Nephron progenitor cell (in vitro differentiated cells): ENCODE measurements around the gene NDUFAF5.
A peak's percentile ranks its signal among the peaks of the same experiment; 100 is the strongest.

Experiments used
- DNase-seq: peaks from one replicate; pipeline ENCODE4 v3.0.0; 2021
- H3K27ac Mint-ChIP-seq: 2 replicates; pipeline ENCODE4 v1.8.0; 2021; ENCODE audit warnings: mild to moderate bottlenecking, moderate library complexity, mixed read lengths
- H3K27me3 Mint-ChIP-seq: 2 replicates; pipeline ENCODE4 v1.8.0; 2021; ENCODE audit warnings: mild to moderate bottlenecking, low read depth, mixed read lengths; ENCODE audit not compliant: poor library complexity
- H3K36me3 Mint-ChIP-seq: 2 replicates; pipeline ENCODE4 v1.8.0; 2021; ENCODE audit warnings: low read depth, mixed read lengths
- H3K4me1 Mint-ChIP-seq: 2 replicates; pipeline ENCODE4 v1.8.0; 2021; ENCODE audit warnings: mixed read lengths
- H3K4me3 Mint-ChIP-seq: 2 replicates; pipeline ENCODE4 v1.8.0; 2021; ENCODE audit warnings: mild to moderate bottlenecking, moderate library complexity, mixed read lengths
- H3K9me3 Mint-ChIP-seq: 2 replicates; pipeline ENCODE4 v1.8.0; 2021; ENCODE audit warnings: mild to moderate bottlenecking, moderate library complexity, mixed read lengths
- TF ChIP-seq, protein P1 (sequence below): fragments of 200-600 bp; sonication (generic); IDR thresholded peaks from 2 replicates; pipeline ENCODE4 v1.5.0; 2021; ENCODE audit warnings: antibody characterized with exemption

NDUFAF5 gene

GRCh38 chr20:13809855-13810254 is 25.0 kb downstream of the NDUFAF5 start:
- no peaks in the 10 kb centered on the region for H3K27me3 Mint-ChIP-seq
- DNase-seq: no peak
- H3K4me1 Mint-ChIP-seq: no peaks in the 10 kb centered on the region
- no peak overlapping the region for H3K27ac Mint-ChIP-seq
- peaks cover 23% of the 10 kb centered on the region for H3K36me3 Mint-ChIP-seq
- no peaks in the 10 kb centered on the region for H3K9me3 Mint-ChIP-seq
- TF ChIP-seq, protein P1, sequence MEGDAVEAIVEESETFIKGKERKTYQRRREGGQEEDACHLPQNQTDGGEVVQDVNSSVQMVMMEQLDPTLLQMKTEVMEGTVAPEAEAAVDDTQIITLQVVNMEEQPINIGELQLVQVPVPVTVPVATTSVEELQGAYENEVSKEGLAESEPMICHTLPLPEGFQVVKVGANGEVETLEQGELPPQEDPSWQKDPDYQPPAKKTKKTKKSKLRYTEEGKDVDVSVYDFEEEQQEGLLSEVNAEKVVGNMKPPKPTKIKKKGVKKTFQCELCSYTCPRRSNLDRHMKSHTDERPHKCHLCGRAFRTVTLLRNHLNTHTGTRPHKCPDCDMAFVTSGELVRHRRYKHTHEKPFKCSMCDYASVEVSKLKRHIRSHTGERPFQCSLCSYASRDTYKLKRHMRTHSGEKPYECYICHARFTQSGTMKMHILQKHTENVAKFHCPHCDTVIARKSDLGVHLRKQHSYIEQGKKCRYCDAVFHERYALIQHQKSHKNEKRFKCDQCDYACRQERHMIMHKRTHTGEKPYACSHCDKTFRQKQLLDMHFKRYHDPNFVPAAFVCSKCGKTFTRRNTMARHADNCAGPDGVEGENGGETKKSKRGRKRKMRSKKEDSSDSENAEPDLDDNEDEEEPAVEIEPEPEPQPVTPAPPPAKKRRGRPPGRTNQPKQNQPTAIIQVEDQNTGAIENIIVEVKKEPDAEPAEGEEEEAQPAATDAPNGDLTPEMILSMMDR: no peak
- H3K4me3 Mint-ChIP-seq: no peak overlapping the region

DNA sequence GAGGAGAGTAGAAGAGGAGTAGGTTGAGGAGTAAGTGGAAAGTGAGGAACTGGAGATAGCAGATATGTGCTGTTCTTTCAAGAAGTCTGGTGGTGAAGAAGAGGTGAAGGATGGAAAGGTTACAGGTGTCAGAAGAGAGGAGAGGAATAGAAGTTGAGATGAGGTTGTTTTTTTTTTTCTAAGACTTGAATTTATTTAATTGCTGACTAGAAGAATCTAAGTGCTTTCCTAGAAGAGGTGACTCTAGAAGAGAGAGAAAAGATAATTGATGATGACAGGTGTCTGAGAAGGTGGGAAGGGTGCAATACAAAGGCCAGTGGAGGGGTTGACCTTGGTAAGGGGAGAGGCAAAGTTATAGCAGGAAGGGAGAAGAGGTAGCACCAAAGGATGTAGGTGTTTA is 25.6 kb downstream of the NDUFAF5 start:
- peaks cover 20% of the 10 kb centered on the region for H3K36me3 Mint-ChIP-seq
- no peak for DNase-seq
- no peak overlapping the region for H3K4me3 Mint-ChIP-seq
- no peaks in the 10 kb centered on the region for H3K27me3 Mint-ChIP-seq
- TF ChIP-seq, protein P1: no peak
- H3K27ac Mint-ChIP-seq: no peak overlapping the region
- H3K9me3 Mint-ChIP-seq: no peaks in the 10 kb centered on the region
- H3K4me1 Mint-ChIP-seq: no peaks in the 10 kb centered on the region

DNA sequence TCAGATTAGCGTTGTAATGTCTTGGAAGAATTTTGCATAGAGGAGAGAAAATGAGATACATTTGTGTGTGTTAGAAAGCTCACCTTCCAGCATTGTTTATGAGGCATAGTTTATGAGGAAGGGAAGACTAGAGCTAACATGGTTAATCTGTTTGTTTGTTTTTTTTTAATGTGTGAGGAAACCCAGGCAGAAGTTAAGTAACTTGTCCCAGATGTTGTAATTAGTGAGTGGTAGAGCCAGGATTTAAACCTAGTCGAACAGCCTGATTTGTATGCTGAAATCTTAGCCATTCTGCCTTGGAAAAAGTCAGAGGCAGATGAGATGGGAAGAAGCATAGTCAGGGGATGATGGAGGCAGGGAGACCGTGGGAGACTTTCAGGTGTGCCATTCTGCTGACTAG is 29.1 kb downstream of the NDUFAF5 start:
- Mint-ChIP-seq H3K27me3 (no peaks in the 10 kb centered on the region), H3K4me1 (no peaks in the 10 kb centered on the region)

GRCh38 chr20:13814672-13815071 is 29.8 kb downstream of the NDUFAF5 start:
- no peak overlapping the region for H3K27ac Mint-ChIP-seq

More for the DNA sequence above, 29.1 kb downstream of the NDUFAF5 start:
- Mint-ChIP-seq H3K4me3 (no peak overlapping the region), H3K27ac (peak overlapping the region; percentile 18), H3K36me3 (peaks cover 27% of the 10 kb centered on the region), H3K9me3 (no peaks in the 10 kb centered on the region)
- no peak for DNase-seq
- TF ChIP-seq, protein P1: no peak

DNA sequence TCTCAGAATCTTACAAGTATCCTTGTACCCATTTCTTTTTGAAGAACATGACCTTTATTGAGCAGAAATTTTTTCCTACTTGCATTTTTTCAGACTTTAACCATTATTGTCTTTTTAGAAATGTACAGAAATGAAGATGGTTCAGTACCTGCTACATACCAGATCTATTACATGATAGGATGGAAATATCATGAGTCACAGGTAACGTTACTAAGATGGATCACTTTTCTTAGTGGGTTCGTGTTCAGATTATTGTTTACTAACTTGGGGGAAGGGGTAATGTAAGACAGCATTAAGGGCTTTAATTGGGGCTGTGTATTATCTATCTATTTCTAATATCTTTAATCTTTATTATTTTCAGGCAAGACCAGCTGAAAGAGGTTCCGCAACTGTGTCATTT is 31.9 kb downstream of the NDUFAF5 start:
- no peak overlapping the region for H3K27ac Mint-ChIP-seq
- H3K4me1 Mint-ChIP-seq: no peaks in the 10 kb centered on the region
- no peaks in the 10 kb centered on the region for H3K9me3 Mint-ChIP-seq
- TF ChIP-seq, protein P1: no peak
- no peak for DNase-seq
- no peaks in the 10 kb centered on the region for H3K27me3 Mint-ChIP-seq
- no peak overlapping the region for H3K4me3 Mint-ChIP-seq
- peaks cover 32% of the 10 kb centered on the region for H3K36me3 Mint-ChIP-seq

More at GRCh38 chr20:13814672-13815071, 29.8 kb downstream of the NDUFAF5 start:
- Mint-ChIP-seq H3K9me3 (no peaks in the 10 kb centered on the region), H3K4me3 (no peak overlapping the region), H3K27me3 (no peaks in the 10 kb centered on the region), H3K4me1 (no peaks in the 10 kb centered on the region), H3K36me3 (peaks cover 27% of the 10 kb centered on the region)
- TF ChIP-seq, protein P1: no peak
- DNase-seq: no peak

- Mint-ChIP-seq H3K27me3 (no peaks in the 10 kb centered on the region), H3K4me1 (no peaks in the 10 kb centered on the region), H3K9me3 (no peaks in the 10 kb centered on the region), H3K36me3 (peaks cover 27% of the 10 kb centered on the region), H3K27ac (peak overlapping the region; percentile 36), H3K4me3 (no peak overlapping the region)
- TF ChIP-seq, protein P1: no peak
- no peak for DNase-seq
Observed at GRCh38 chr20:13817342-13817741, 32.5 kb downstream of the NDUFAF5 start.
